Amniotic stem cell (primary cell): Measurements from ENCODE around the gene GJB6.
"Not testable (repeated sequence)": the region's sequence is repeated elsewhere in the genome, so short reads cannot be mapped to it uniquely, and the experiment has no call there.

ENCODE experiments used
- DNase-seq: peaks from one replicate; lab custom pipeline; 2025; lab: John Stamatoyannopoulos, UW

The GJB6 gene

DNA sequence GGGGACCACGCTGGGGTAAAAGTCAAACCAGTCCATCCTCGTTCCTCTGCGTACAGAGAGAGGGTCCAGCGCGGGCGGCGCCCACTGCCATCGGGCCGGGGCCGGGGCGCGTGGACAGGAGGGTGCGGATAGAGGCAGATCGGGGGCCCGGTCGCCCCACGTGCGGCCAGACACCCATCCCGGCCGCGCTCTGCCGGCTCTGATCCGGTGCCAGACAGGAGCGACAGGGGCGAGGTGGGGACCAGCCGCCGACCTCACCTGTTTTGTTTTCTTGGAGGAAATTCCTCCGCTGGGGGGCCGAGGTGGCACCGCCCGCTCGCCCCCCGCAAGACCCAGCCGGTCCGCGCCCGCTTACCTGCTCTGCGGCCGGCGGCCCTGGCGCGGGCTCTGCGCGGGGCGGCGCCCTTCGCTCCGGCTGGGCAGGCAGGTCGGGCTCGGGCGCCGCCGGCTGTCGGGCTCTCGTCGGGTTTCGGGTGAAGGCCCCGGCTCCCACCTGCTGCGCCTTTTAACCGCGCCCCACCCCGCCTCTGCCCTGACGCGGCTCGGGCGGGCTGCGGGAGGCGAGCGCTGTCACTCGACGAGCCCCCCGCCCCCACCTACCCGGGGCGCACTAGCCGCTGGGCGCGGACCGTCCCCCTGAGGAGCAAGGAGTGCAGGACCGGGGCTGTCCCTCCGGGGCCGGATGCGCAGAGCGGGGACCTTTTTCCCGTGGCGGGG is at the start of gene GJB6:
GJB6 (minus strand) TSS at position 481 of the 717 bp plus-strand sequence. CDS start 8,839 bp downstream, outside the sequence.
- DNase-seq, result no peak

DNA sequence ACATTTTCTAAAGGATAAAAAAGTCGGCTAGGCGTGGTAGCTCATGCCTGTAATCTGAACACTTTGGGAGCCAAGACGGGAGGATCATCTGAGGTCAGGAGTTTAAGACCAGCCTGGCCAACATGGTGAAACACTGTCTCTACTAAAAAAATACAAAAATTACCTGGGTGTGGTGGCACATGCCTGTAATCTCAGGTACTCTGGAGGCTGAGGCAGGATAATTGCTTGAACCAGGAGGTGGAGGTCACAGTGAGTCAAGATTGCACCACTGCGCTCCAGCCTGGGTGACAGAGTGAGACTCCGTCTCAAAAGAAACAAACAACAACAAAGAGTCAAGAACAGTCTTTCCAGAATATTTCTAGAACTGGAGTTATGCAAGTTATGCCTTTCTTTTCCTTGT is 44.8 kb upstream of the GJB6 start:
- DNase-seq, result not testable (repeated sequence)

DNA sequence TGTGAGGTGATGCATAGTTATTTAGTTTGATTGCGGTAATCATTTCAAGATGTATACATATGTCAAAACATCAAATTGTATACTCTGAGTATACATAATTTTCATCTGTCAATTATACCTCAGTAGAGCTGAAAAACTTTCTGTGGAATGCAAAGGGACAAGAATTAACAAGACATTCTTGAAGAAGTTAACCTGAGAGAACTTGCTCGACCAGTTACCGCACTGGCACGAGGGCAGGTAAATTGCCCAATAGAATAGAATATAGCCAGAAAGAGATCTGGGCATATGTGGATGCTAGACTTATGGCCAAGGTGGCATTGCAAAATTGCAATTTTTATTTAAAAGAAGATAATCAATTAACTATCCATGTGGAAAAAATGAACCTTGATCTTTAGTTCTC is 42.3 kb upstream of the GJB6 start:
- DNase-seq, result no peak

DNA sequence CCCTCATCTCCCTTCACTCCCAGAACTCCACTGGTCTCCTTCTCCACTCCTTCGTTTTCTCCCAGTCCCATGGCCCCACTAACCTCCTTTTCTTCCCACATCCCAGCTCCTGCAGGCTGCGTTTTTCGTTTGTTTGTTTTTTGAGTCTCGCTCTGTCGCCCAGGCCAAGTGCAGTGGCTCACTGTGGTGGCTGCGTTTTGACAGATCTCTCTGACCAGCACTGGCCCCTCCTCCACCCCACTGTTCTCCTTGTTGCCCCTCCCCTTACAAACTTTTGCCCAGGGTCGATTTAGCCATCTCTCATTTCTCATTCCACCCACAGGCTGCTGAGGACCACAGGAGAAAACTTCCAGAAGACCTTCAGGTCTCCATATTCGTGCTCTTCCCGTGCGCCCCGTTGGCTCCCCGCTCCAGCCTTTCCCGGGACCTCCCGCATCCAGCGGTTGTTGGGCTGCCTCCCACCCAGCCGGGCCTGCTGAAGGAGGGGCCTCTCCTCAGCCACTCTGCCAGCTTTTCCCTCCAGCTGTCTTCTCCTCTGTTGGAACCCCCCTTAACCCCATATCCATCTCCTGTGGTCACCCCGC is 40.6 kb upstream of the GJB6 start:
- no peak for DNase-seq

DNA sequence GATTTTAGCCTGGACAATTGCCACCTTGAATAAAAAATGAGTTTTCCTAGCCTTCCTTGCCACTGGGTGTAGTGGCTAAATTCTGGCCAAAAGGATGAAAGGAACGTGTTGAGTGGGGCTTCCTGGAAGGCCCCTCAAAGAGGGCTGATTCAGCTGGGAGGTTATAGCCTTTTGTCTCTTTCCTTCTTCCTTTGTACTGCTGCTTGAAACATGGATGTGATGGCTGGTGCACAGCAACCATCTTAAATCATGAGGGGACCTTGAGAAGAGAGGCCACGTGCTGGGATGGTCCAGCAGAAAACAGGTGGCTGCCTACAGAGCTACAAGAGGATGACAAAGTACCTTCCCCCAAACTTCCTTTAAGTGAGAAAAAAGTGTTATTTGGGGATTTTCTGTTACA is 40.0 kb upstream of the GJB6 start:
- no peak for DNase-seq

DNA sequence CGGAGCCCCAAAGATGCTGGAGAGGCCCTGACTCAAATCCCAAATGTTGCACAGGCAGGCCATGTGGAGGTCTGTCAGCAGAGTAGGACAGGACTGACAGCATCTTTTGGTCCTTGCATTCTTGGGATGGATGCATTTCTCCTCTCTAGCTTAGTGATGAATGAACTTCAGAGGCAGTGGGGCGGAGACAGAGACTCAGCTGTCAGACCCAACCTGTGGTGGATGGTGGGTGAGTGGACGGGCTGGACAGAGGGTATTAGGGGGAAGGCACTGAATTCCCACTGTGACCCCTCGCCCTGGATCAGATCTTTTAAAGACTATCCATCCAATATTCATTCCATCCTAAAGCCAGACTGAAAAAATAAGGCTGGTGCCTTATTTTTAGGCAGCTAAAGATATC is 39.3 kb upstream of the GJB6 start:
- no peak for DNase-seq

DNA sequence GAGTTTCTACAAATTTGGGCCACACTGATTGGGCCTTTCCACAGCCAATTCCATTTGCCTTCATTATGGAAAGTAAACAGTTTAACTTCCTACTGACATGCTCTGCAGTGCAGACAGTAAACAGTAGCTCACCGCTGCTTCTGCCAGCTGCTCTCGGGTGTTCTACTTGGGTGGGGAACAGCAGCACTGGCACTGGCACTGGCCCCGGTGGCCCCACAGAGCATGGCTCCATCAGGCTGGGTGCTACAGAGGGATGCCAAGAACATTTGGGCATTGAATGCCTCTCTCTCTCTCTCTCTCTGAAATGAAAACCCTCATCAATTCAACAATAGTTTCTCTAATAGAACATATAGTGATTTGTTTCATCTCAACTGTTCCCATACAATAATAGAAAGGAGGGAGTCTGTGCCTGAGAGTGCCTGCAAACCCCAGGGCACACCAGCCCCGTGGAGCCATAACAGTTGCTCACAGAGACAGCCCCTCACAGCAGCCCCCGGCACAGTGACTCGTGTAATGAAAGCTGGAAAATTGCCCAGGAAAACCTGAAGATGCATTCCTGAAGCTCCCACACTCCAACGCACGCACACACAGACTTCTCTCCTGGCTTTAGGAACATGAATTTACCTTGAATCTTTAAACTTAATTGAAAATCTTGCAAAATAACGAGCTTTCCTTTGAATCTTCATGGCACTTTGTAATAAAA is 38.2 kb upstream of the GJB6 start:
- DNase-seq, result no peak

DNA sequence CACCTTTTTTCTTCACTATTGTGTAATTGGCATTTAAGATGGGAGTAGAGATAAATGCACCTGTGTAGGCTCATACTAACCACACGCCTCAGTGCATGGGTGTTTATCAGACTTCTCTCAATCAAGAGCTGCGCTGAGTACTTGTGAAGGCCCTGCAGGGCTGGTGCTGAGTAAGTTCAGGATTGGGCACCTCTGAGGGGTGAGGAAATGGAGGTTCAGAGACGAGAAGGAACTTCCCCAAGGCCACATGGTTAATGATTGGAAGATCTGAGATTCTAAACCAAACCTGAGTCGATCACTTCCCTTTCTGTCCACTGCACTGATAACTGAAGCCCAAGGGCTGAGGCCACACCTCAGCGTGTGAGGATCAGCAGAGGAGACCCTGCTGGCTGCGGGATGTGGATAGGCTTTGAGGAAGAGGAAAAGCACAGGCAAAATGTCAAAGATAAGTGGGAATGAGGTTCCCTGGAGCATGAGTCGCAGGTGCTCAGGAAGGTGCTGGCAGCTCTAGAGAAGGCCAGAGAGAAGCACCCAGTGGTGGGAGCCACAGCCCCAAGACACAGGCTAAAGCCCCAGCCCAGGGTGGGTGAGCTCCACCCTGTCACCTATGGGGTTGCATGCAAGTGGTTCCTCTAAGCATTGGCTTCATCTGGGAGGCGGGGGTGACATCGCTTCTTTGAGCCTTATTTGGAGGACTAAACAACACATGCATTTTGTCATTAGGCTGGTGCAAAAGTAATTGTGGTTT is 32.3 kb upstream of the GJB6 start:
- no peak for DNase-seq

DNA sequence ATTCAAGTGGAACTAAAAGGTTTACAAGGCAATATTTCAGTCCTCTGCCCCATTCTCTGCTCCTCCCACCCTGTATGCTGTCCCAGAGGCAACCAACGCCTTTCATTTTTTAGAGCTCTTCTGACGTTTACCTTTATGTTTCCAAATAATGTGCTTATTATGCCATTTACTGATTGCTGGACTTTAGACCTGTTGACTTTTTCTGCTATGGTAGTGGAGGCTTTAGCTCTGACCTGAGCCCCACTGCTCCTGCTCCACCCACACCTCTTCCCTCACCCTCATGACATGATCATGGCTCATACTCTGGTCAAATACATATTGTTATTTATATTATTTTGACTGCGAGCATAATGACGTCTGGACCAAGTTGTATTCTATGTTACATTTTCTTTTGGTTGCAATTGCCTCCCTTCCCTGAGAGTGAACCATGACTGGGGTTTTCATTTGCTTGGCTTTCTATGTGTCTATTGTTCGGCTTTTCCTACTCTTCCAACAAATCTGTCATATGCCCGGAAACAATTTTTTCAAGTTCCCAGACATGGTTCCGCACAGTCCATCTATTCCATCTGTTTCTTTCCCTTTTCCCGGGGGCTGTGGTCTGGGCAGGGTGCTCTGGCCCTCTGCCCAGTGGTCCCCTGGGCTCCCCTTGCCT is 31.4 kb upstream of the GJB6 start:
- no peak for DNase-seq

DNA sequence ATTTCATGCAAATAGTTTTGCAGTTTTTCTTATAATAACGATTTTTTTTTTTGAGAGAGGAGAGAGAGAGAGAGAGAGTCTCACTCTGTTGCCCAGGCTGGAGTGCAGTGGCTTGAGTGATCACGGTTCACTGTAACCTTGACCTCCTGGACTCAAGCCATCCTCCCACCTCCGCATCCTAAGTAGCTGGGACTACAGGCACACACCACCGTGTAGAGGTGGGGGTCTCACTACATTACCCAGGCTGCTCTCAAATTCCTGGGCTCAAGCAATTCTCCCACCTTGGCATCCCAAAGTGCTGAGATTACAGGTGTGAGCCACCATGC is 26.8 kb upstream of the GJB6 start:
- DNase-seq, result no peak

DNA sequence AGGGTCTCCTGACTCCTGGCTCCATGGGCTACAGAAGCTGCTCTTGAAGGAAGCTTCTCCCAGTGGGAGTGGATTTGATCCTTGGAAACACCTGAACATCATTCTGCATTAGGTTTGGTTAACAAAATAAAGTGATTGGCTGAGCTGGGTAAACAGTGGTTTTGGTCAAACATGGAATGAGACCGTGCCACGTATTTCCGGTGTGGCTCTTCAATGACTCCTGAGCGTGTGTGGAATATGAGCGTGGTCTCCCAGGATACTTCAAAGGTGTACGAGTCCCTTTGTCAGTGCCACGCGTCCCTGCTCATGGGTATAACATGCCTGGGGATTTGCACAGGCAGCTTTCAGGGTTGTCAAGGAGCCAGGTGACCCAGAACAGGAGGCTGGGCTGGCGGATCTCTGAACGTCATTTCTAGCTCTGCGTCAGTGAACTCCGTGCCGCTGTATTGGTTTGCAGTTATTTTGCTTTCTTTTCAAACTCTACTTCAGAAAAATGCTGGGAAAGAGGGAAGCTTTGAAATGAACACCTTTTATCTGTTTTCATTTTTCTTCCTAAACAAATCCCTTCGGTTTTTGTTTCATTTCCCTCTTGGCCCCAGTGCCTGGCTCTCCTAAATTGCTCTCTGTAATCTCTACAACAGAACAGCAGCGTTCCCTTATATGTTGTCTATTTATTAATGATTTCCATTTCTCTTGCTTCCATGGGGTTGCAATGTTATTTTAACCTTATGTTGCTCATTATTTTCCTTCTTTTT is 26.3 kb upstream of the GJB6 start:
- no peak for DNase-seq

DNA sequence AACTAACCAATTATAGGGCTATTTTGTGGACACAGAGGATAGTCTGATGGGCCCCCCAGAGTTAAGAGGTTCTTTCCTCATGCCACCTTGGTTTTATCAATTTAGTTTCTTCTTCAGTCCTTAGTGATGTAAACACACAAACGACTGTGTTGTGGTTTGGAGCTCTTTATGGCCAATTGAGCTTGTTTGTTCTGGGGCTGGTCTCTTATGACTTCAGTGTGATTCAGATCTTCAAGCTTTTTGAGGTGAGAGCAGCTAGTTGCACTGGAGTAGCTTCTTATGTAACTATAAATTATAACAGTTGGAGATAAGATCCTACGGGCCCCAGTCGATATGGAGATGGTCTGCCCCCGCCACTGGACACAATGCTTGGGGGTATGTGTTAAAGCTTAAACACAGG is 22.0 kb upstream of the GJB6 start:
- DNase-seq, result no peak

DNA sequence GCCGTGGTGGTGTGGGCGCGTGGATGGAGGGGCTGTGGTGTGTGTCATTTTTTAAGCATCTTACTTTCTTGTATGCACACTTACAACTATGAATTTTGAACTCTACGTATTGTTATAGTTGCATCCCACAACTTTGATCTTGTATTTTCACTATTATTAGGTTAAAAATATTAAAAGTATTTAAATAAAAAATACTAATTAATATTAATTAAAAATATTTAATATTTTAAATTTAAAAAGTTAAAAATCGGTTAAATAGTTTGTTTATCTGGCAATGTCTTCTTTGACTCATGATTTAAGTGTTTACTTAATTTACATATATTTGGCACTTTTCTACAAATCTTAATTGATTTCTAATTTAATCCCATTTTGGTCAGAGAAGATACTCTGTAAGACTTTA is 17.8 kb upstream of the GJB6 start:
- DNase-seq, result no peak

DNA sequence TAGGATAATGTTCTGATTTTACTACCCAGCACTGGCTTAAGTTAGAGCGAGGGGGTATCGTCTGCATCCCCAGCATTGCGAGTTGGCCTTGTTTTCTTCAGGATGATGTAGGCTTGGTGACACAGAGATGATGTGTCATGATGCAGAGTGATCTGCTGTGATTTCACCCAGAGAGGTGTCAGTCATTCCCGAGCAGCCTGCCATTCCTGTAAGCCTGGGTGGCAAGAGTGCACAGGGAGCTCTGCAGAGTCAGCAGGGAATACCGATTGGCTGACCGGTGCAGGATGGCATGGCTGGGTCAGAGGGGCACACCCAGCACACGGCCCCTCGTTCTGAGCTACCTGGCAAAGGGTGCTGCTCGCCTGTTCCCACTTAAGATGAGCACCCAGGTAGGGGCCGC is 15.8 kb upstream of the GJB6 start:
- DNase-seq, result no peak

DNA sequence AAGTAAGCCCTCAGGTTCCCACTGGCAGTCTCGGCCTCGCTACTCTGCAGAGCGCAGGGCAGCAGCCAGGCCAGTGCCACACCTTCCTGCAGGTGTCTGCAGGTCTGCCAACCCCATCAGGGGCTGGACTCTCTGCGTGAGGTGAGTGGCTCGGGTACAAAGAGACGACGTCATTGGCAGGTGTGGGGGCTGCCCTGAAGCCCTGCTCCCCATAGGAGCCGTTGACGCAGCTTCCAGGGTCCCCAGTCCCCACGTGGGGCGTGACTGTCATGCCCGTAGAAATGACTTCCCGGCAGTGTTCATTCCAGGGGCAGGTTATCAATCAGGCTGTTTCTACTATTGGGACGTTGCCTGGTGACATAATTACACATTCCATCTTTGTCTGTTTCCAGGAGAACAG is 15.3 kb upstream of the GJB6 start:
- DNase-seq, result no peak

DNA sequence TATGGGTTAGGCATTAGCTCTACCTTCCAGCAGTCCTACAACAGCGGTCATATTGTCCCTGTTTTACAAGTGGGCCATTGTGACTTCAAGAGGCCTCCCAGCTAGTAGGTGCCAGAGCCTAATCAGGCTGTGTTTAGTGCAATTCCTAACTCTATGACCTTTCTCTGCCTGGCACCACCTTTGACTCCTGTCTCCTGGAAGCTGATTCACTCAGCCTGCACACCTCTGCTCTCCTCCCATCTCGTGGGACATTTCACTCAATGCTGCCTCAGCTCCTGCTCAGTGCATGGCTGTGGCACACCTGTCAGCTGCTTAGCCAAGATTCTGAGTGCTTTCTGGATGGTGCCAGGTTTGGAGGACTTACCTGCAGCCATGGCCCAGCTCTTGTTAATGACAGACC is 9.5 kb upstream of the GJB6 start:
- no peak for DNase-seq

DNA sequence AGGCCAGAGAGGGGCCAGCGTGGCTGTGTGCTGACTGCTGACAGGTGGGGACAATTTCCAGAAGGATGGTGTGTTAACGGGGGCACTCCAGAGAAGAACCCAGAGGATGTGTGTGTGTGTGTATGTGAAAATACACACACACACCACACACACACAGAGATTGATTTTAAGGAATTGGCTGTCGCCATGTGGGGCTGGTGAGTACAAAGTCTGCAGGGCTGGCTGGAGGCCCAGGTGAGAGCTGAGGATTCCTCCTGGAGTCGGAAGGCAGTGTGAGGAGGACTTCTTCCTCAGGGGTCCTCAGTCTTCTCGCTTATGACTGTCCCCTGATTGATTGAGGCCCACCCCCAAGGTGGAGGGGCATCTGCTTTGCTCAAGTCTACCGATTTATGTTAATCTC is 7.6 kb upstream of the GJB6 start:
- no peak for DNase-seq

DNA sequence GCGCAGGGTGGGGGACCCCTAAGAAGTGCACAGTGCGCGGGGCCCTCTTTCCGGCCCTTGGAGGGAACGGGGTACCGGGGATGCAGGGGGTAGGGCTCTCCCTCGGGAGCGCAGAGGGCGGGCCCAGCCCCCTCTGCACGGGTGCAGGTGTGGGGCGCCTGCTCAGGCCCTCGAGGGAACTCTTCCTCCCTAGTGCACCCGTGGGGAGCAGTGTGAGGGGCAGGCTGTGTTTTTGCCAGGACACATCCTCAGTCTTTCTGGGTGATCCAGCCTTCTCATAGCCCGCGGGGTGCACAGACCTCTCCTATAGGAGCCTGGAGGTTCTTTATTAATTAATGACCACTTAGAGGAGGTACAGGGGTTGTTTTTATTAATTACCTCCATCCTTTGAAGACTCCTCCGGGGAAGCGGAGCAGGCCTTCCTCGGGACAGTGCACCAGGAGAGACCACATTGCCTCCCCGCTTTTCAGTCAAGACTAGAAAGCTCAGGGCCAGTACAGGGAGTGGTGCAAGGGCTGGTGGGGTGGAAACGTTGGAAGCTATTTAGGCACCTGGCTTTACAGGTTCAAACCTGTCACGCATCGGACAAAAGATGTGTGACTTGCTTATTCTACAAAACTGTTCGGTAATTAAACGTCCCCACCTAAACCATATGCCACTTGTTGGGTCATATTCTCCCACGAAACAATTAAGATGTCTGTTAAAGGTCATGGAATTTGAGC is 598 bp upstream of the GJB6 start:
- no peak for DNase-seq

DNA sequence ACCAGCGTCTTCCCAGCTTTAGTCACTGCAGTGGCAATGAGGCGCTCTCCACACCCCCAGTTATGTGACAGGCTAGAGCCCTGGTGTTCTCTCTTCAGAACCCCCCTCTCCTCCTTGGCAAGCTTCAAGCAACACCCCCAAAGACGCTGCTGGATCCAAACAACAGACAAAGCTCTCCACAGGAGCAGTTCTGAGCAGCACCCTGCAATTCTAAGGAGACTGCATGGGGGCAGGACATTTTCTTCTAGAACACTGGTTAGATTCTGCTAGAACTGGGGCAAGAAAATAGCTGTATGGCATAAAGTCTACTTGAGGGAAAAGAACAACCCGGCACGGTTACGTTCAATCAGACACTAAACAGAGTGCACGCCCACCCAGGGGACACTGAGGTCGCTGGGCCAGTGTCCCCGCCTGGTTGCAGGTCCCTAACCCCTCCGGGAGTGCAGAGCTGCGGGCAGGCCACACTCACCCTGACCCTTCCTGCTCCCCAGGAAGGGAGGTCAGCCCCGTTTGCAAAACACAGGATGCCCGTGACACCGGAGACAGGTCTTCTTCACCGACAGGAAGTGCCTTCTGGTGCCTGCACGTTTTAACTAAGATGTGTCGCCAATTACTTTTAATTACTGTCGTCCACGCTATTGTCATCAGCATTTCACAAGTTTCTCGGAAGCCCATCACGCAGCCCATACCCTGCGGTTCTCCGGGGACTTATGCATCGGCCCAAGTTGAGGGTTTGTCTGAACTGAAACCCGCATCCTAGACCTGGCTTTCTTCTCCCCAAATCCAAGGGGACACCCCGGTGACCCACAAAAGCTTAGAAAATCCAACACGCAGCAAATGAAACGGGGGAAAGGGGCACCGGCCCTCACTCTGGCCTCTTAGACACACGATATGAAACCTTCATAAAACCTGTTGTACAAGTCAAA is 943 bp downstream of the GJB6 start:
- no peak for DNase-seq

DNA sequence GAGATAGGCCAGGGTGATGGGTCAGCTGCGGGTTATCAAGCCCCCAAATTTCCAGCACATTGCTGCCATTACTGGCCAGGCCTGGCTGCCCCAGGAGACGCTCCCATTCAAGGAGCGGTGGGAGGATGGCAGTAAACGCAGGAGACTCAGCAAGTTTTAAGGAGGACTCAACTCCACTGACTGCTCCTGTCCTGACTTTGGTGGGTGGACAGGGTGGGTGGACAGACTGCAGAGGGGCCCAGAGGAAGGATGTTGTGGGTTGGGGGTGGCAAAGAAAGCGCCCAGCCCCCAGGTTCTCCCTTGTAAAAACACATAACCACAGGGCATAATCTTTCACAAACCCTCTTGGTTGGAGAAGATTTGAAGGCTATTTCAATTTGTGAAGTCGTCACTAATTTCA is 4.4 kb downstream of the GJB6 start:
- DNase-seq, result no peak
